Left lung (tissue), 10 donors: ENCODE data around the gene NKD2. TPM values are rescaled to one million over a fixed set of nuclear protein-coding genes. Genes with fewer than 3 reads are reported as not detected.
"Not testable (repeated sequence)": the region's sequence is repeated elsewhere in the genome, so short reads cannot be mapped to it uniquely, and the experiment has no call there.

Source experiments
- ATAC-seq: fragments of 200-7000 bp; cut with Tn5 transposase; one replicate; pipeline ENCODE4 v1.9.1; 2020; ENCODE audit warnings: moderate library complexity
- DNase-seq, 4 donors: peaks; one replicate each; pipeline ENCODE4 v3.0.0-alpha.2; 2013 to 2020
- H3K27ac ChIP-seq, 2 donors: fragments of 200-600 bp; sonication (generic) in 1 of 2; one replicate each; pipeline versions ENCODE4 v1.5.0 to v1.8.0; 2020 to 2021
- H3K27me3 ChIP-seq, 2 donors: fragments of 200-600 bp; sonication (generic) in 1 of 2; one replicate each; pipeline versions ENCODE4 v1.5.0 to v1.8.0; 2020 to 2021
- H3K36me3 ChIP-seq, 2 donors: fragments of 200-600 bp; sonication (generic) in 1 of 2; one replicate each; pipeline versions ENCODE4 v1.5.0 to v1.8.0; 2020 to 2021
- H3K4me1 ChIP-seq, 2 donors: fragments of 200-600 bp; one replicate each; pipeline ENCODE4 v1.8.0; 2021
- H3K4me3 ChIP-seq, 2 donors: fragments of 200-600 bp; sonication (generic) in 1 of 2; one replicate each; pipeline versions ENCODE4 v1.5.0 to v1.8.0; 2020 to 2021; ENCODE audit warnings: mild to moderate bottlenecking in 1 of 2
- H3K9me3 ChIP-seq, 2 donors: fragments of 200-600 bp; sonication (generic) in 1 of 2; one replicate each; pipeline versions ENCODE4 v1.5.0 to v1.8.0; 2020 to 2021
- CTCF ChIP-seq, 2 donors: fragments of 200-600 bp; sonication (generic) in 1 of 2; IDR thresholded peaks; one replicate each; pipeline versions ENCODE4 v1.5.0 to v1.8.0; 2021; ENCODE audit warnings: antibody characterized with exemption in 2 of 2
- intact Hi-C, 2 donors: fragments of 100-400 bp; cut with DNase I; formaldehyde crosslinking; loops; one replicate each; pipeline versions ENCODE4 v1.11.2 to v1.14.2; 2022
- polyA plus RNA-seq, 6 donors: library from polyadenylated mRNA; unstranded; fragments of 120-200 nt; gene quantifications; one replicate each; pipeline ENCODE4 v1.2.1, GENCODE V29; 2013; ENCODE audit not compliant: insufficient read length in 6 of 6
- total RNA-seq, 2 donors: library from RNA; stranded (reverse); fragmentation: NEBNext Ultra II Directional; extraction: Animal tissue kit (Norgen Biotek cat#: 25700); gene quantifications; one replicate each; pipeline ENCODE4 v1.2.1, GENCODE V29; 2021
- donor health status: DM: no; HTN: yes; CAD: no.
- donor health status: DM: no; HTN: no; CAD: no.

Gene NKD2
- total and polyA plus RNA-seq, 8 donors = 6.3 to 61.5 (median 10.3) TPM

- intact Hi-C loops = loop anchor here in 1 of 2 donors (10.0 kb wide), 1 partner anchor 135 kb away; no protein-coding TSS in a partner anchor
- Histone ChIP-seq H3K27me3 (peaks cover 0 to 16% of the 10 kb centered on the region in 2 donors), H3K9me3 (no peaks in the 10 kb centered on the region), H3K36me3 (no peaks in the 10 kb centered on the region), H3K4me1 (peaks cover 1 to 5% of the 10 kb centered on the region in 2 donors), H3K4me3 (no peak overlapping the region), H3K27ac (no peak overlapping the region)
- no peak for TF ChIP-seq CTCF (IDR thresholded peaks at IDR 0.05)
- no peak for DNase-seq
- no peak for ATAC-seq
These were observed 8.9 kb upstream of the NKD2 start for GRCh38 chr5:999724-1000123.

DNA sequence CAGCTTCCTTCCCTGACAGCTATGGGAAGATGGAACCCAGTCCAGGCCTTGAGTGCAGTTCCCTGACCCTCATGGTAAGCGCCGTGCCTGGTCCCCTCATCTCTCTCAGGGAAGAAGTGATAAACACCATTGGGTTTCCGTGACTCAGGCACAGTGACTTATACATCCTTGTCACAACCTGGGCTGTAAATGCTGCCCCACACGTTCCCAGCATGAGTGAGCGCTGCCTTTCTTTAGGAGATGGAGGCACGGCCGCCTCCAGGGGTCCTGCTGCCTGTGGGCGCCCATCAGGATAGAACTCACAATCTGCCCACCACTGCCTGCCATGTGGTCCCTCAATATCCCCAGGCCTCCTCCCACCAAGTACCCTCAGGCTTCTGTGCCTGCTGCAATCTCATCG, 8.3 kb upstream of the NKD2 start:
- intact Hi-C loops = no loop called here
- Histone ChIP-seq H3K4me3 (no peak overlapping the region), H3K27me3 (peaks cover 3 to 22% of the 10 kb centered on the region in 2 donors), H3K27ac (no peak overlapping the region), H3K9me3 (no peaks in the 10 kb centered on the region), H3K36me3 (no peaks in the 10 kb centered on the region), H3K4me1 (peaks cover 7 to 12% of the 10 kb centered on the region in 2 donors)
- TF ChIP-seq CTCF (IDR thresholded peaks at IDR 0.05) = no peak
- ATAC-seq (no peak), DNase-seq (peak in 1 of 4 donors; percentile 39)

GRCh38 chr5:1000831-1001230, 7.8 kb upstream of the NKD2 start:
- DNase-seq = peak in 1 of 4 donors; percentile 31
- H3K27ac ChIP-seq, ATAC-seq, H3K9me3 ChIP-seq, H3K4me3 ChIP-seq, H3K36me3 ChIP-seq, intact Hi-C loops: not testable (repeated sequence)
- Histone ChIP-seq H3K4me1 (peaks cover 8 to 14% of the 10 kb centered on the region in 2 donors), H3K27me3 (peaks cover 7 to 27% of the 10 kb centered on the region in 2 donors)

DNA sequence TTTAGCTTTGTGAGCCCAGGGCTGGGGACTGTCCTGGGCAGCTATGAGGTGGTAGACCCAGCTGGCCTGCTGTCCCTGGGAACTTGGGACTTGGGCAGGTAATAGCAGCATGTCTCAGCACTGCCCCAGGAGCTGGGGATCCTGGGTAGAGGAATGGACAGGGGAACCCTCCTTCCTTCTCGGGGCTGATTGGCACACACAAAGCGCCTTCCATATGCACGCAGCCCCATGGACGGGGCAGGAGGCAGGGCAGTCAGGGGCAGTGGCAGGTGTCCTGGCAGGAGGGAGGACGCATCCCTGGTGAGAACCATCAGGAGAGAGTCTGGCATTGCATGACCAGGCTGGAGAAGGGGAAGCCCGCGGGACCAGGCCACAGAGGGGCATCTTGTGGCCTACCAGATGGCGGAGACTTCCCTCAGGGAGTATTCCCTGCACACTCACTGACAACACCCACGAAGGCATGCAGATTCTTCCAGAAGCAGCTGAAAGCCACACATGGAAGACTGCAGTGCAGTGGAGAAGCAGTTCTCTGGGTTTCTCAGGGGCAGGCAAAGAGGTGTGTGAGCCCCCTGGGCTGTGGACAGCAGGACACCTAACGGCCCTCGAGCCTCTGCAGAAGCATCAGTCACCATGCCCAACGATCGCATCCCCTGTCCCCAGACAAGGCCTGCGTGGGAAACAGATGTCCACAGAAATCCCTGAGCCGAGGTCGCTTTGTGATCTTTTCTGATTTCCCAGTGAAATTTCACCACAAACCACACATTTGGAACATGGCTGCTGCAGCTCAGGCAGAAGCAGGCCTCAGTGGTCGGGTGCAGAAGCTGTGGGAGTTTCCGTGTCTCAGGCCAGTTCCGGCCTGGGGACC, 7.0 kb upstream of the NKD2 start:
- TF ChIP-seq CTCF (IDR thresholded peaks at IDR 0.05) = no peak
- no peak for ATAC-seq
- intact Hi-C loops = no loop called here
- Histone ChIP-seq H3K4me3 (no peak overlapping the region), H3K4me1 (peaks cover 8 to 14% of the 10 kb centered on the region in 2 donors), H3K9me3 (no peaks in the 10 kb centered on the region), H3K27ac (no peak overlapping the region), H3K36me3 (no peaks in the 10 kb centered on the region), H3K27me3 (peaks cover 7 to 35% of the 10 kb centered on the region in 2 donors)
- DNase-seq = peak in 2 of 4 donors; percentile 29 to 43

GRCh38 chr5:1002271-1002546, 6.4 kb upstream of the NKD2 start:
- intact Hi-C loops = no loop called here
- no peak overlapping the region for H3K4me3 ChIP-seq
- H3K36me3 ChIP-seq = no peaks in the 10 kb centered on the region
- DNase-seq (no peak), ATAC-seq (no peak)
- no peaks in the 10 kb centered on the region for H3K9me3 ChIP-seq
- H3K4me1 ChIP-seq = peaks cover 8 to 14% of the 10 kb centered on the region in 2 donors
- no peak overlapping the region for H3K27ac ChIP-seq
- H3K27me3 ChIP-seq = peaks cover 7 to 41% of the 10 kb centered on the region in 2 donors
- TF ChIP-seq CTCF (IDR thresholded peaks at IDR 0.05) = no peak
